Brain microvascular endothelial cell (primary cell): ENCODE results near the gene ECEL1.

Source experiments
- DNase-seq: peaks from one replicate; pipeline ENCODE4 v3.0.0-alpha.2; 2020
- H3K27ac ChIP-seq: fragments of 250-450 bp; sonication (Bioruptor Pico); 2 replicates; pipeline ENCODE4 v1.5.1; 2020; ENCODE audit warnings: mild to moderate bottlenecking, moderate library complexity
- H3K27me3 ChIP-seq: fragments of 250-450 bp; sonication (Bioruptor Pico); replicated peaks from 2 replicates; pipeline ENCODE4 v1.5.1; 2020; ENCODE audit warnings: mild to moderate bottlenecking
- H3K36me3 ChIP-seq: fragments of 250-450 bp; sonication (Bioruptor Pico); replicated peaks from 2 replicates; pipeline ENCODE4 v1.5.1; 2020; ENCODE audit warnings: mild to moderate bottlenecking
- H3K4me3 ChIP-seq: 2 replicates; pipeline ENCODE4 v1.5.1; 2011; ENCODE audit warnings: low read depth, mild to moderate bottlenecking, control low read depth, low read length, moderate library complexity
- CTCF ChIP-seq: IDR thresholded peaks from 2 replicates; pipeline ENCODE4 v1.5.1; 2011; ENCODE audit warnings: low read depth, mild to moderate bottlenecking, moderate library complexity, low read length, control low read depth, inconsistent platforms; ENCODE audit errors: missing control alignments
- in situ Hi-C: cut with HindIII; loops from 2 replicates; pipeline ENCODE4 v1.10.0; 2017; ENCODE audit warnings: low sequenced_read_pairs, low pct_ligation_motif_present

ECEL1 gene

GRCh38 chr2:232489516-232490220 lies 2.0 kb upstream of the ECEL1 start:
- TF ChIP-seq CTCF = no peak
- in situ Hi-C loops = no loop called here
- H3K27me3 ChIP-seq = peaks cover 51% of the 10 kb centered on the region

GRCh38 chr2:232488721-232489300 lies 1.2 kb upstream of the ECEL1 start:
- TF ChIP-seq CTCF = no peak
- in situ Hi-C loops = no loop called here
- Histone ChIP-seq H3K36me3 (no peaks in the 10 kb centered on the region), H3K27ac (no peak overlapping the region), H3K27me3 (peaks cover 58% of the 10 kb centered on the region), H3K4me3 (no peak overlapping the region)
- DNase-seq = no peak

More at GRCh38 chr2:232489516-232490220, 2.0 kb upstream of the ECEL1 start:
- DNase-seq = no peak
- Histone ChIP-seq H3K36me3 (no peaks in the 10 kb centered on the region), H3K4me3 (no peak overlapping the region), H3K27ac (no peak overlapping the region)

- in situ Hi-C loops = no loop called here
- TF ChIP-seq CTCF = peak; percentile 26
- no peak for DNase-seq
- Histone ChIP-seq H3K27me3 (peaks cover 58% of the 10 kb centered on the region), H3K27ac (no peak overlapping the region), H3K36me3 (no peaks in the 10 kb centered on the region), H3K4me3 (no peak overlapping the region)
These were observed 570 bp upstream of the ECEL1 start for GRCh38 chr2:232488097-232488711.

GRCh38 chr2:232486558-232487384 lies 863 bp downstream of the ECEL1 start:
- Histone ChIP-seq H3K36me3 (no peaks in the 10 kb centered on the region), H3K4me3 (no peak overlapping the region), H3K27me3 (peaks cover 62% of the 10 kb centered on the region), H3K27ac (no peak overlapping the region)
- no peak for TF ChIP-seq CTCF
- no peak for DNase-seq
- in situ Hi-C loops = no loop called here

GRCh38 chr2:232485757-232486557 lies 1.7 kb downstream of the ECEL1 start:
- Histone ChIP-seq H3K36me3 (no peaks in the 10 kb centered on the region), H3K27me3 (peaks cover 62% of the 10 kb centered on the region), H3K27ac (no peak overlapping the region), H3K4me3 (no peak overlapping the region)
- in situ Hi-C loops = no loop called here
- no peak for TF ChIP-seq CTCF
- no peak for DNase-seq
